ENCODE results near the gene NRDC.

GRCh38 chr1:51784997-51785421 lies 93.5 kb downstream of the NRDC start:
- TF ChIP-seq, protein P1, sequence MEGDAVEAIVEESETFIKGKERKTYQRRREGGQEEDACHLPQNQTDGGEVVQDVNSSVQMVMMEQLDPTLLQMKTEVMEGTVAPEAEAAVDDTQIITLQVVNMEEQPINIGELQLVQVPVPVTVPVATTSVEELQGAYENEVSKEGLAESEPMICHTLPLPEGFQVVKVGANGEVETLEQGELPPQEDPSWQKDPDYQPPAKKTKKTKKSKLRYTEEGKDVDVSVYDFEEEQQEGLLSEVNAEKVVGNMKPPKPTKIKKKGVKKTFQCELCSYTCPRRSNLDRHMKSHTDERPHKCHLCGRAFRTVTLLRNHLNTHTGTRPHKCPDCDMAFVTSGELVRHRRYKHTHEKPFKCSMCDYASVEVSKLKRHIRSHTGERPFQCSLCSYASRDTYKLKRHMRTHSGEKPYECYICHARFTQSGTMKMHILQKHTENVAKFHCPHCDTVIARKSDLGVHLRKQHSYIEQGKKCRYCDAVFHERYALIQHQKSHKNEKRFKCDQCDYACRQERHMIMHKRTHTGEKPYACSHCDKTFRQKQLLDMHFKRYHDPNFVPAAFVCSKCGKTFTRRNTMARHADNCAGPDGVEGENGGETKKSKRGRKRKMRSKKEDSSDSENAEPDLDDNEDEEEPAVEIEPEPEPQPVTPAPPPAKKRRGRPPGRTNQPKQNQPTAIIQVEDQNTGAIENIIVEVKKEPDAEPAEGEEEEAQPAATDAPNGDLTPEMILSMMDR (IDR thresholded peaks at IDR 0.05; ENCODE audit: low read depth, low read length, poor library complexity, severe bottlenecking), result no peak
- TF ChIP-seq EZH2phosphoT487 (IDR thresholded peaks at IDR 0.05; ENCODE audit: borderline replicate concordance, low read length), result no peak

Measured in DOHH2 (cell line).